Erythroblast (primary cell): Measurements from ENCODE around the gene RC3H1.

Source experiments
- GATA1 ChIP-seq: IDR thresholded peaks from 2 replicates; pipeline ENCODE4 v1.6.1; 2011; ENCODE audit warnings: low read depth, mild to moderate bottlenecking, control low read depth, low read length, moderate library complexity
- POLR2A ChIP-seq: IDR thresholded peaks from 2 replicates; pipeline ENCODE4 v1.6.1; 2011; ENCODE audit warnings: mild to moderate bottlenecking, low read length

GRCh38 chr1:173888749-173889148 is 133.4 kb downstream of the RC3H1 start:
- TF ChIP-seq POLR2A = no peak
- TF ChIP-seq GATA1 = no peak
